ENCODE results near the gene PDRG1. TPM values are rescaled to one million over a fixed set of nuclear protein-coding genes. Genes with fewer than 3 reads are reported as not detected.

Gene PDRG1
- total RNA-seq, 1 donor from 2014 or later = 6.8 TPM

DNA sequence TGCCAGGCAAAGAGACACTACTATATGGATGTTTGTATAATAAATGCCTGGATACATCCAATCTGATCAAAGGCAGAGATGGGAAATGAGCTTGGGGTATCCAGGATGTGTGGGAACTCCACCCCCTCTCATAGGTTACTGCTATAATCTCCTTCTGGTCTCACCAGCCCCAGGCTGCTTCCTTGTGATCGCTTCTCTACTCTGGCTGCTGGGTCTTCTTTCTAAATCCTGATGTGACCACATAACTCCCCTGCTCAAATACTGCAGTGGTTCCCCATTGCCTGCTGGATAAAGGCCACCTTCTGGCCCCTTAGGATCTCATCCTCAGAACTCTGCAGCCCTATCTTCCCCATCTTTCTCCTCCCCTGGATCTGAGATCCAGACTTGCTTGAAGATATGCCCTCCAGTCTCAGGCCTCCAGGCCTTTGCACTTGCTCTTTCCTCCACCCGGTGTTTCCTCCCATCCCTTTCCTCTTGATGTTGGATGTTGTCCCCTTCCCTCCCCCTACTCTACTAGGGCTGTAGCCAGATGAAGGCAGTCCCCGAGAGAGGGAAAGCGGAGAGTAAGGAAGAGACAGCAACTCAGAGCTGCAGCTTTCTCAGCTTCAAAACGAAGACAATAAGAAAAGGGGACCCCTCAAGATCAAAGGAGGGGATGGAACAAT is 15.3 kb upstream of the PDRG1 start:
- DNase-seq (ENCODE audit: low read depth) = no peak
- TF ChIP-seq, protein P1, sequence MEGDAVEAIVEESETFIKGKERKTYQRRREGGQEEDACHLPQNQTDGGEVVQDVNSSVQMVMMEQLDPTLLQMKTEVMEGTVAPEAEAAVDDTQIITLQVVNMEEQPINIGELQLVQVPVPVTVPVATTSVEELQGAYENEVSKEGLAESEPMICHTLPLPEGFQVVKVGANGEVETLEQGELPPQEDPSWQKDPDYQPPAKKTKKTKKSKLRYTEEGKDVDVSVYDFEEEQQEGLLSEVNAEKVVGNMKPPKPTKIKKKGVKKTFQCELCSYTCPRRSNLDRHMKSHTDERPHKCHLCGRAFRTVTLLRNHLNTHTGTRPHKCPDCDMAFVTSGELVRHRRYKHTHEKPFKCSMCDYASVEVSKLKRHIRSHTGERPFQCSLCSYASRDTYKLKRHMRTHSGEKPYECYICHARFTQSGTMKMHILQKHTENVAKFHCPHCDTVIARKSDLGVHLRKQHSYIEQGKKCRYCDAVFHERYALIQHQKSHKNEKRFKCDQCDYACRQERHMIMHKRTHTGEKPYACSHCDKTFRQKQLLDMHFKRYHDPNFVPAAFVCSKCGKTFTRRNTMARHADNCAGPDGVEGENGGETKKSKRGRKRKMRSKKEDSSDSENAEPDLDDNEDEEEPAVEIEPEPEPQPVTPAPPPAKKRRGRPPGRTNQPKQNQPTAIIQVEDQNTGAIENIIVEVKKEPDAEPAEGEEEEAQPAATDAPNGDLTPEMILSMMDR (IDR thresholded peaks at IDR 0.05; ENCODE audit: insufficient read depth, low read length, severe bottlenecking) = no peak
- no peaks in the 10 kb centered on the region for H3K36me3 ChIP-seq (ENCODE audit: control insufficient read depth, insufficient read depth, low read length)
- no peak for FAIRE-seq
- H3K4me3 ChIP-seq (ENCODE audit: low read depth, low read length) = no peak overlapping the region
- H3K27me3 ChIP-seq (ENCODE audit: control insufficient read depth, insufficient read depth, low read length) = peaks cover 6% of the 10 kb centered on the region

DNA sequence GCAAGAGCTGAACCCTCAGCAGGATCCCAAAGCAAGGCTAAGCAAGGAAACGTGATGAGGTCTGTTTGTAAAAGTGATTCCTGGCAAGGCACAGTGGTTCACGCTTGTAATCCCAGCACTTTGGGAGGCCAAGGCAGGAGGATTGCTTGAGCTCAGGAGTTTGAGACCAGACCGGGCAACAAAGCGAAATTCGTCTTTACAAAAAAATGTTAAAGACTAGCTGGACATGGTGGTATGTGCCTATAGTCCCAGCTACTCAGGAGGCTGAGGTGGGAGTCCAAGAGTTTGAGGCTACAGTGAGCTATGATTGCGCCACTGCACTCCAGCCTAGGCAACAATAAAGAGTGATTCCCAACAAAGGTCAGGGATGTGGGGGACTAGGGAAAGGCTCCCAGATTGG is 12.0 kb upstream of the PDRG1 start:
- DNase-seq (ENCODE audit: low read depth) (no peak), FAIRE-seq (no peak)
- Histone ChIP-seq H3K27me3 (ENCODE audit: control insufficient read depth, insufficient read depth, low read length) (peaks cover 3% of the 10 kb centered on the region), H3K36me3 (ENCODE audit: control insufficient read depth, insufficient read depth, low read length) (no peaks in the 10 kb centered on the region), H3K4me3 (ENCODE audit: low read depth, low read length) (no peak overlapping the region)
- TF ChIP-seq, protein P1 (IDR thresholded peaks at IDR 0.05; ENCODE audit: insufficient read depth, low read length, severe bottlenecking) = no peak

DNA sequence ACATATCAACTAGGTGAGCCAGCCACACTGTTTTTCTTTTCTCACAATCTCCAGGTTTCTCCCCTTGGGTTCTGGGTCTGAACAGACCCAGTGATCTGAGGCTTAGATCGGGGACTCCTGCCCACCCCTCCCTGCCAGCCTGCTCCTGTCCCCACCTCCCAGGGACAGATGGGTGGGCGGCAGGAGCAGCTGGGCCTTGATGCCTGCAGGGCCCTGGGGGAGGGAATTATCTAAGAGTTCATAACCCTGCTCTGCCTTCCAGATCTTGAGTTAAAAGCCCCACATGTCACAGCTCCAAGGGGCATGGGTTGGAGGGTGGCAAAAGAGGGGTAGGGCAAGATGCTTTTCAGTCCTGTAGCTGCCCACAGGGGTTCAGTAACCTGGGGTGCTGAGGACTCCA is 10.9 kb upstream of the PDRG1 start:
- Histone ChIP-seq H3K27me3 (ENCODE audit: control insufficient read depth, insufficient read depth, low read length) (peaks cover 3% of the 10 kb centered on the region), H3K4me3 (ENCODE audit: low read depth, low read length) (no peak overlapping the region), H3K36me3 (ENCODE audit: control insufficient read depth, insufficient read depth, low read length) (no peaks in the 10 kb centered on the region)
- DNase-seq (ENCODE audit: low read depth) = no peak
- FAIRE-seq = no peak
- TF ChIP-seq, protein P1 (IDR thresholded peaks at IDR 0.05; ENCODE audit: insufficient read depth, low read length, severe bottlenecking) = no peak

DNA sequence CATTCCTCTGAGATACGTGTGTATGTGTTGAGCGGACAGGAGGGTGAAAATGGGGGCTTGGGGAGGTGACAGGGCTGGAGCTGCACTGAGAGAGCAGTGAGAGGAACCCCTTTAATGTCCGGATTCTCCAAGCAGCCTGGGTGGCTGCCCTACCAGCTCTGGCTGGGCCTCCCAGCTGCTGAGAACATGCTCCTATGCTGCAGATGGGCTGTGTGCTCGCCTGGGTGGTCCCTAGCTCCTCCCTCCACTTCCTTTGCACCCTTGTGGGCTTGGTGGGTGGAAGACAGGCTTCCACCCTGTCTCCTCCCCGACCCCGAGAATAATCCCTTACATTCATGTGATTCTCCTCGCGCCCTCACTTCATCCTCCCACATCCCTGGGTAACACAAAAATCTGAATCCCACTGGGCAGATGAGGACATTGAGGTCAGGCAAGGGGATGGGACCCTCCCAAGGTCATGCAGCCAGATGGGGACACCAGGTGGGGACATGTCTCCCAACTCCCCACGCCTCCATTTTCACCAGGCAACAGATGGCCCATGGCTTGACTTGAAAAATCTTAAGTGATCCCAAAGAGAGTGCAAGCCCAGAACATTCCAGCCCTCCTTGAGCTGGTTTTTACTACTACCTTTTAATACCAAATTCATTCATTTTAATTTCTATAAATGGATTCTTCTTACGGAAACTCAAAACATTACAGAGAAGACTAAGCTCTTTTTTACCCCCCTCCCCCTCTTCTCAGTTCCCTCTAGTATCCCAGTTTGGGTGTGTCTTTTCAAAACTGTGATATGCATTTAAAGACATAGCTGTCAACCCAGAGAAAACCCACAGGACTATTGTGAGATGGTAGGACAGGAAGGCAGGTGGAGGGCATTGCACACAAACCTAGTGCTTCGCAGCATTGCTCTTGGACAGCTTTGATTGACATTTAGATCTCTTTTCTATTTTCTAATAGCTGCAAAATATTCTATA is 5.0 kb upstream of the PDRG1 start:
- H3K27me3 ChIP-seq (ENCODE audit: control insufficient read depth, insufficient read depth, low read length) = peaks cover 2% of the 10 kb centered on the region
- no peaks in the 10 kb centered on the region for H3K36me3 ChIP-seq (ENCODE audit: control insufficient read depth, insufficient read depth, low read length)
- no peak for DNase-seq (ENCODE audit: low read depth)
- TF ChIP-seq, protein P1 (IDR thresholded peaks at IDR 0.05; ENCODE audit: insufficient read depth, low read length, severe bottlenecking) = no peak
- FAIRE-seq = no peak
- no peak overlapping the region for H3K4me3 ChIP-seq (ENCODE audit: low read depth, low read length)

DNA sequence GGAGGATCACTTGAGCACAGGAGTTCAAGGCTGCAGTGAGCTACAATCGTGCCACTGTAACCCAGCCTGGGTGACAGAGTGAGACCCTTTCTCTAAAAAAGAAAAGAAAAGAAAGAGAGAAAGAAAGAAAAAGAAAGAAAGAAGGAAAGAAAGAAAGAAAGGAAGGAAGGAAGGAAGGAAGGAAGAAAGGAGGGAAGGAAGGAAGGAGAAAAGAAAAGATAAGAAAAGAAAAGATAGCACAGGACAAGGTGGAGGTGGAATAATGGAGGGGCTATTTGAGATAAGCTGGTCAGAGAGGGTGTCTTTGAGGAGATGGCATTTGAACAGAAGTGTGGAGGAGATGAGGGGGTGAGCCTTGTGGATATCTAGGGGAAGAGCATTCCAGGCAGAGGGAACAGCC is 2.7 kb upstream of the PDRG1 start:
- Histone ChIP-seq H3K27me3 (ENCODE audit: control insufficient read depth, insufficient read depth, low read length) (peaks cover 2% of the 10 kb centered on the region), H3K4me3 (ENCODE audit: low read depth, low read length) (no peak overlapping the region), H3K36me3 (ENCODE audit: control insufficient read depth, insufficient read depth, low read length) (no peaks in the 10 kb centered on the region)
- FAIRE-seq (no peak), DNase-seq (ENCODE audit: low read depth) (no peak)
- TF ChIP-seq, protein P1 (IDR thresholded peaks at IDR 0.05; ENCODE audit: insufficient read depth, low read length, severe bottlenecking) = no peak

Data from bronchial epithelial cell (primary cell).